H1 (cell line): Measurements from ENCODE around the gene GAMT. TPM values are rescaled to one million over a fixed set of nuclear protein-coding genes. Genes with fewer than 3 reads are reported as not detected.

Experiments used
- BCL11A ChIP-seq, 2 experiments: IDR thresholded peaks; one replicate each; pipeline ENCODE4 v1.6.1; 2011; ENCODE audit warnings: low read depth in 2 of 2, low read length in 2 of 2, mild to moderate bottlenecking in 2 of 2
- CBX8 ChIP-seq: fragments of 300-800, 300-1000 bp; sonication (generic); IDR thresholded peaks from 2 replicates; pipeline ENCODE4 v1.7.1; 2016; ENCODE audit warnings: low read depth, low read length, borderline replicate concordance
- CHD1 ChIP-seq: IDR thresholded peaks from 2 replicates; pipeline ENCODE4 v1.6.1; 2012; ENCODE audit warnings: low read depth, low read length, improper control_type of control experiment
- EZH2 ChIP-seq: fragments of 200-600 bp; sonication (generic); IDR thresholded peaks from 2 replicates; pipeline ENCODE4 v1.7.1; 2012; ENCODE audit warnings: low read depth, mild to moderate bottlenecking, moderate library complexity, low read length, inconsistent platforms; ENCODE audit not compliant: severe bottlenecking
- SRF ChIP-seq: IDR thresholded peaks from 2 replicates; pipeline ENCODE4 v1.6.1; 2011; ENCODE audit warnings: mild to moderate bottlenecking, low read depth, low read length, moderate library complexity
- polyA plus RNA-seq, 7 experiments: library from polyadenylated mRNA; depleted of rRNA in 3 of 7; stranded (reverse) in 5 of 7; unstranded in 2 of 7; fragments of >200 nt in 5 of 7; fragments of 200-250 nt in 2 of 7; gene quantifications; 1 replicate in 5 of 7; 2 replicates in 1 of 7; 4 replicates in 1 of 7; pipeline versions ENCODE4 v1.2.1 to v1.2.3, GENCODE V29; 2011 to 2013; ENCODE audit warnings: missing spikeins in 2 of 7, mixed read lengths in 2 of 7
- total RNA-seq: library from RNA; stranded (reverse); fragmentation: NEBNext Ultra II Directional; extraction: Animal tissue kit (Norgen Biotek cat#: 25700); gene quantifications from 2 replicates; pipeline ENCODE4 v1.2.1, GENCODE V29; 2021
- TF ChIP-seq, protein P1 (sequence below): fragments of 300-600 bp; sonication (generic); IDR thresholded peaks from 2 replicates; pipeline ENCODE4 v1.7.1; 2012; ENCODE audit warnings: low read length, moderate library complexity, mild to moderate bottlenecking, inconsistent platforms; ENCODE audit not compliant: insufficient replicate concordance

GAMT gene
- total and polyA plus RNA-seq, 2 of the 8 experiments (the other 6 are each of a cell fraction or from before 2014, with no cell fraction given), result 17.2 to 35.6 TPM

DNA sequence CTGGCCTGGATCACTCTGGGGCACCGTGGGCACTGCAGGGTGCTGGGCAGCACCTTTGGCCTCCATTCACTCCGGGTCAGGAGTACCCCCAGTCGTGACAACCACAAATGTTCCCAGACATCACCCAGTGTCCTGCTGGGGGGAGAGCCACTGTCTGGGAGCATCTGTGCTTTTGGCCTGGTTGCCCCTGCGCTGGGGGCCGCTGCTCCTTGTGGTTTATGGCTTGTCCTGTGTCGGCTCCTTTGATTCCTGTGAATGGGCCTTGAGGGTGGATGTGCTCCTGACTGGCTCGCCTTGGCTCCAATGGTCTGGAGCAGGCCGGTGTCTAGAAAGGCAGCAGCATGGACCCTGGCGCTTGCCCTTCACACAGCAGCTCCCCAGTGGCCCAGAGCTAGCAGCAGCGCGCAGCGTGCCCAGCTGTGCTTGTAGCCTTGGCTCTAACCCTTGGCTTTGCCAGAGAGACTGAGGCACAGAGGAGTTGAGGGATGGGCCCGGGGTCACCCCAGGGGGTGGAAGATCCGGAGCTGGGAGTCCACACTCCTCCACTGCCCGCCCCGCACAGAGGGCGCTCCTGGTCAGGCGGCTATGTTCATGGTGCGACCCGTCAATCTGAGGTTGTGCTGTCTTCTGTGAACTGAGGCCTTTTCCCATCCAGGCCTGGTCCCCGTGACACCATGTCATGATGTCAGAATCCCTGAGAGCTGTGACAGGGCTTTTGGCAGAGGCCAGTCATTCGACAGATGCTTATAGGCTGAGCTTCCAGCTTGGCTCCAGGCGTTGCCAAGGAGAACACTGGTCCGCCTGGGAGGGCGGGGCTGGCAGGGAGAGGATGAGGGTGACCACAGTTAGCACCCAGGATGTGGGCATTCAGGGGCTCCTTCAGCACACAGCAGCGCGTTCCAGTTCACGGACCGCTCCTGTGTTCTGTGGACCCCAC is 10.2 kb upstream of the GAMT start (continued):
- no peak for TF ChIP-seq SRF
- TF ChIP-seq BCL11A (IDR thresholded peaks at IDR 0.05; ENCODE audit: low read depth in 2 of 2, low read length in 2 of 2), result no peak
- no peak for TF ChIP-seq EZH2
- TF ChIP-seq CBX8, result no peak
- TF ChIP-seq, protein P1, sequence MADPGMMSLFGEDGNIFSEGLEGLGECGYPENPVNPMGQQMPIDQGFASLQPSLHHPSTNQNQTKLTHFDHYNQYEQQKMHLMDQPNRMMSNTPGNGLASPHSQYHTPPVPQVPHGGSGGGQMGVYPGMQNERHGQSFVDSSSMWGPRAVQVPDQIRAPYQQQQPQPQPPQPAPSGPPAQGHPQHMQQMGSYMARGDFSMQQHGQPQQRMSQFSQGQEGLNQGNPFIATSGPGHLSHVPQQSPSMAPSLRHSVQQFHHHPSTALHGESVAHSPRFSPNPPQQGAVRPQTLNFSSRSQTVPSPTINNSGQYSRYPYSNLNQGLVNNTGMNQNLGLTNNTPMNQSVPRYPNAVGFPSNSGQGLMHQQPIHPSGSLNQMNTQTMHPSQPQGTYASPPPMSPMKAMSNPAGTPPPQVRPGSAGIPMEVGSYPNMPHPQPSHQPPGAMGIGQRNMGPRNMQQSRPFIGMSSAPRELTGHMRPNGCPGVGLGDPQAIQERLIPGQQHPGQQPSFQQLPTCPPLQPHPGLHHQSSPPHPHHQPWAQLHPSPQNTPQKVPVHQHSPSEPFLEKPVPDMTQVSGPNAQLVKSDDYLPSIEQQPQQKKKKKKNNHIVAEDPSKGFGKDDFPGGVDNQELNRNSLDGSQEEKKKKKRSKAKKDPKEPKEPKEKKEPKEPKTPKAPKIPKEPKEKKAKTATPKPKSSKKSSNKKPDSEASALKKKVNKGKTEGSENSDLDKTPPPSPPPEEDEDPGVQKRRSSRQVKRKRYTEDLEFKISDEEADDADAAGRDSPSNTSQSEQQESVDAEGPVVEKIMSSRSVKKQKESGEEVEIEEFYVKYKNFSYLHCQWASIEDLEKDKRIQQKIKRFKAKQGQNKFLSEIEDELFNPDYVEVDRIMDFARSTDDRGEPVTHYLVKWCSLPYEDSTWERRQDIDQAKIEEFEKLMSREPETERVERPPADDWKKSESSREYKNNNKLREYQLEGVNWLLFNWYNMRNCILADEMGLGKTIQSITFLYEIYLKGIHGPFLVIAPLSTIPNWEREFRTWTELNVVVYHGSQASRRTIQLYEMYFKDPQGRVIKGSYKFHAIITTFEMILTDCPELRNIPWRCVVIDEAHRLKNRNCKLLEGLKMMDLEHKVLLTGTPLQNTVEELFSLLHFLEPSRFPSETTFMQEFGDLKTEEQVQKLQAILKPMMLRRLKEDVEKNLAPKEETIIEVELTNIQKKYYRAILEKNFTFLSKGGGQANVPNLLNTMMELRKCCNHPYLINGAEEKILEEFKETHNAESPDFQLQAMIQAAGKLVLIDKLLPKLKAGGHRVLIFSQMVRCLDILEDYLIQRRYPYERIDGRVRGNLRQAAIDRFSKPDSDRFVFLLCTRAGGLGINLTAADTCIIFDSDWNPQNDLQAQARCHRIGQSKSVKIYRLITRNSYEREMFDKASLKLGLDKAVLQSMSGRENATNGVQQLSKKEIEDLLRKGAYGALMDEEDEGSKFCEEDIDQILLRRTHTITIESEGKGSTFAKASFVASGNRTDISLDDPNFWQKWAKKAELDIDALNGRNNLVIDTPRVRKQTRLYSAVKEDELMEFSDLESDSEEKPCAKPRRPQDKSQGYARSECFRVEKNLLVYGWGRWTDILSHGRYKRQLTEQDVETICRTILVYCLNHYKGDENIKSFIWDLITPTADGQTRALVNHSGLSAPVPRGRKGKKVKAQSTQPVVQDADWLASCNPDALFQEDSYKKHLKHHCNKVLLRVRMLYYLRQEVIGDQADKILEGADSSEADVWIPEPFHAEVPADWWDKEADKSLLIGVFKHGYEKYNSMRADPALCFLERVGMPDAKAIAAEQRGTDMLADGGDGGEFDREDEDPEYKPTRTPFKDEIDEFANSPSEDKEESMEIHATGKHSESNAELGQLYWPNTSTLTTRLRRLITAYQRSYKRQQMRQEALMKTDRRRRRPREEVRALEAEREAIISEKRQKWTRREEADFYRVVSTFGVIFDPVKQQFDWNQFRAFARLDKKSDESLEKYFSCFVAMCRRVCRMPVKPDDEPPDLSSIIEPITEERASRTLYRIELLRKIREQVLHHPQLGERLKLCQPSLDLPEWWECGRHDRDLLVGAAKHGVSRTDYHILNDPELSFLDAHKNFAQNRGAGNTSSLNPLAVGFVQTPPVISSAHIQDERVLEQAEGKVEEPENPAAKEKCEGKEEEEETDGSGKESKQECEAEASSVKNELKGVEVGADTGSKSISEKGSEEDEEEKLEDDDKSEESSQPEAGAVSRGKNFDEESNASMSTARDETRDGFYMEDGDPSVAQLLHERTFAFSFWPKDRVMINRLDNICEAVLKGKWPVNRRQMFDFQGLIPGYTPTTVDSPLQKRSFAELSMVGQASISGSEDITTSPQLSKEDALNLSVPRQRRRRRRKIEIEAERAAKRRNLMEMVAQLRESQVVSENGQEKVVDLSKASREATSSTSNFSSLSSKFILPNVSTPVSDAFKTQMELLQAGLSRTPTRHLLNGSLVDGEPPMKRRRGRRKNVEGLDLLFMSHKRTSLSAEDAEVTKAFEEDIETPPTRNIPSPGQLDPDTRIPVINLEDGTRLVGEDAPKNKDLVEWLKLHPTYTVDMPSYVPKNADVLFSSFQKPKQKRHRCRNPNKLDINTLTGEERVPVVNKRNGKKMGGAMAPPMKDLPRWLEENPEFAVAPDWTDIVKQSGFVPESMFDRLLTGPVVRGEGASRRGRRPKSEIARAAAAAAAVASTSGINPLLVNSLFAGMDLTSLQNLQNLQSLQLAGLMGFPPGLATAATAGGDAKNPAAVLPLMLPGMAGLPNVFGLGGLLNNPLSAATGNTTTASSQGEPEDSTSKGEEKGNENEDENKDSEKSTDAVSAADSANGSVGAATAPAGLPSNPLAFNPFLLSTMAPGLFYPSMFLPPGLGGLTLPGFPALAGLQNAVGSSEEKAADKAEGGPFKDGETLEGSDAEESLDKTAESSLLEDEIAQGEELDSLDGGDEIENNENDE, result no peak
- no peak for TF ChIP-seq CHD1
